ENCODE measurements around the gene PRKCA.

Gene PRKCA

GRCh38 chr17:66547151-66547865 lies 244.9 kb downstream of the PRKCA start:
- no peak for DNase-seq (ENCODE audit: low read depth)

- DNase-seq (ENCODE audit: low read depth) = no peak
These were observed 245.7 kb downstream of the PRKCA start for GRCh38 chr17:66548158-66548557.

GRCh38 chr17:66548659-66549310 lies 246.4 kb downstream of the PRKCA start:
- no peak for DNase-seq (ENCODE audit: low read depth)

DNA sequence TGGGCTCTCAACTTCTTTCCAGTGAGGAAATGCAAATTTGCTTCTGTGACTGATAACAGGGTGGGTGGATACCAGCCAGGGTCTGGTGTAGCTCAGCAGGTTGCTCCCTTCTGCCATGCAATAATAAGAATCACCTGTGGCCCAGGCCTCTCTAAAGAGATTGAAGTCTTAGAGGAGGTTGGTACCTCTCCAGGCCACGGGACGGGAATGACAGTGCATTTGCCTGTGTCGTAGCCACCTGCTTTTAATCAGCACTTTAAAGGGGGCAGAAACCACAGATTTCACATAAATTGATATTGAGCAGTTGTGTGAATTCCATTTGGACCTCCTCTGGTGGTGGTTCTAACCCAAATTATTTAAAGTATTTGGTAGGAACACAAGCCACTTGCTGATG lies 246.9 kb downstream of the PRKCA start:
- no peak for DNase-seq (ENCODE audit: low read depth)

- no peak for DNase-seq (ENCODE audit: low read depth)
These were observed 247.4 kb downstream of the PRKCA start for GRCh38 chr17:66549731-66550207.

DNA sequence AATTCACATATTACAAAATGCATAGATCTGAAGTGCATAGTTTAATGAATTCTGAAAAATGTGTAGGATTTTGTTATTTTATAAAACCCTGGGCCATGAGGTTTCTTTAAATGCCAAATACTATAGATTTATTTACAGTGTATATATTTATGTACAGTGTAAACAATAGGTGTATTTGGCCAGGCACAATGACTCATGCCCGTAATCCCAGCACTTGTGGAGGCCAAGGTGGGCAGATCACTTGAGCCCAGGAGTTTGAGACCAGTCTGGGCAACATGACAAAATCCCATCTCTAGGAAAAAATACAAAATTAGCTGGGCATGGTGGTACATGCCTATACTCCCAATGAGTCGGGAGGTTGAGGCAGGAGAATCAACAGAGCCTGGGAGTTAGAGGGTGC lies 249.4 kb downstream of the PRKCA start:
- DNase-seq (ENCODE audit: low read depth) = no peak

GRCh38 chr17:66552371-66552770 lies 250.0 kb downstream of the PRKCA start:
- DNase-seq (ENCODE audit: low read depth) = no peak

- DNase-seq (ENCODE audit: low read depth) = no peak
These were observed 253.2 kb downstream of the PRKCA start for GRCh38 chr17:66555605-66556004.

DNA sequence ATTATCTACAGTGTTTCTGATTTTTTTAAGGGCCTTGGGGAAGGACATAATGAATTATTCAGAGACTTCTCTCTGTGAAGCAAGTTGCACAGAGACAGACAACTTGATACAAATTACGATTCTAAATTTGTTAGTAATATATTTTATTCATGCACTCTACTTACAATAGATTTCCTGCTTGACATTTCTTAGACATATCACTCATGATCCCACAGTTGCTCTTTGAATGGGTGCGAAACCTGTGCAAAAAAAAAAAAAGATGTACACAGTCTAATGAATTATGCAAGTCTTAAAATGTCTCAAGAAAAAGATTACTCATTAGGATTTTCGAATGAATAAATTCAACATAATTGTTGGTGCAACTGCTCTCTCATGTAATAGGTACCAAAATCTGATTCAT lies 254.8 kb downstream of the PRKCA start:
- DNase-seq (ENCODE audit: low read depth) = no peak

- no peak for DNase-seq (ENCODE audit: low read depth)
These were observed 255.5 kb downstream of the PRKCA start for GRCh38 chr17:66557886-66558285.

- DNase-seq (ENCODE audit: low read depth) = no peak
These were observed 258.3 kb downstream of the PRKCA start for GRCh38 chr17:66560691-66561090.

DNA sequence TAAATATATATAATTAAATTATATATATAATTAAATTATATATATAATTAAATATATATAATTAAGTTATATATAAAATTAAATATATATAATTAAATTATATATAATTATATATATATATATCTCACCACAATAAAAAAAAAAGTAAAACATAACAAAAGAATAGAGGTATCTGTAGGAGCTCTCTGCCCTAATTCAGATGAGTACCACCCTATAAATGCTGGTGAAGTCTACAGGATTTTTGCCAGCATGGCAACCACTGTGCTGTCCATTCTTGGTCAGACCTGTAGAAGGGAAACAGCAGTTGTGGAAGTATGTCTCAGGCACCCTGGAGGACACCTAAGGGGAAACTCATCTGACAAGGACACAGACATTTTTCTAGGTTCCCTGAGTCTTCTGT lies 259.7 kb downstream of the PRKCA start:
- DNase-seq (ENCODE audit: low read depth) = no peak

DNA sequence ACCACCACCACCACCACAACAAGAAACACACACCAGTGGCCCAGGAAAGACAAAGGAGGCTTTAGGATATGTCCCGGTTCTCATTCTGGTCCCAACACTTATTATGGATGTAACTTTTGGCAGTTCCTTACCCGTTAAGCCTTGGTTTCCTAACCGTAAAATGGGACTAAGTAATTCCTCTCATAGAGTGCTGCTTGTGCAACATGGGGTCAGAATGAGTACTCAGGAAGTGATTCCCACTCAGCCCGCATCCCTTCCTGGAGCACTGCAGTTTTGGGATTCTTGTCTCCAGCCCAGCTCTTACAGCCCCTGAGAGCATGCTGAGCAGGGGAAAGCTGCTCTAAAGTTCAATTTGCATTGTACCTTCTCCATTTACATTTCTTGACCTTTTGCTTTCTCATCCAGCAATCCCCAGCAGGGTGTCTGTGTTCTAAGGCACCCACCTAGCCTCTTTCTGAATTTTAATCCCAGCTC lies 262.6 kb downstream of the PRKCA start:
- no peak for DNase-seq (ENCODE audit: low read depth)

- DNase-seq (ENCODE audit: low read depth) = peak; percentile 58
These were observed 265.1 kb downstream of the PRKCA start for GRCh38 chr17:66567234-66568170.

DNA sequence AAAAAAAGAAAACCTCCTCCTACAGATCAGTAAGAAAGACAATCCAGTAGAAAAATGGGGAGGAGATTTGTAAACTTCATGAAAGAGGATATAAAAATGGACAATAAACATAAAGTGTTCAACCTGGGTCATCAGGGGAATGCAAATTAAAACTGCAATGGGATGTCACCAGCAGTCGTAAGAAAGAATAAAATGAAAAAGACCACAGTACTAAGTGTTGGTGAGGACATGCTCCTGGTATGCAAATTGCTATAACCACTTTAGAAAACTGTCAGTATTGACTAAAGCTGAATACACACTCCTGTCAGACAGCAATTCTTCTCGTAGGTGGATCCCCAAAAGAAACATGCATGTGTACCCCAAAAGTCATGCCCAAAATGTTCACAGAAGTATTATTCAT lies 267.2 kb downstream of the PRKCA start:
- no peak for DNase-seq (ENCODE audit: low read depth)

DNA sequence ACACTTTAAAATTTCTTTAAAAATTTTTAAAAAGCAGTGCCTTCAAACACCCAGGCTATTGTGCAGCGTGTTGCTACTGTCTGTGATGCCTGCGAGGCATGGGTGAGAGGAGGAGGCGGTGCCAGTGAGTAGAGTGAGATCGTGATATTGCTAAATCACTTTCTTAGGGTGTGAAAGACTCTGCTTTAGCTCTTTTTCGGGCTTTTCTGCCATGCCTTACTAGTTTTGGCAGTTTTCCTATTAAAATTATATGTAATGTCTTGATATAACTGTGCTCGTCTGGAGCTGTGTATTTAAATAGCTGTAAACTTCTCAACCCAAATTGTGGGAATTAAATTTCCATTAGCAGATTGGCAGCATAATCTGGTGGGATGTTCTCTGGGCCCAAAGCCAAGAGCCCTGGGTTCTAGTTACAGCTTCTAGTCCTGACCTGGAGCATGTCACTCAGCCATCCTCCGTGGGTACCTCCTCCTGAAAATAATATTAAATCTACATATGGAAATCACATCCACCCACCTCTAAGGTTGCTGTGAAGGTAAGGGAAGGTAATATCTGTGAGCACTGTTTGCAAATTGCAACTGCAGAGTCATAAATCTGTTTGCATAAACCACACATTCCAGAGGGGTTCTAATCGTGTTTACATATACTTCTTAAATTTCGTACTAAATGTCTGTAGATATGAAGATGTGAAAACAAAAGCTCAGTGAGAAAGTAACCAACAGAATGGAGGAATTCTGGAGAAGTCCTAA lies 268.2 kb downstream of the PRKCA start:
- DNase-seq (ENCODE audit: low read depth) = no peak

DNA sequence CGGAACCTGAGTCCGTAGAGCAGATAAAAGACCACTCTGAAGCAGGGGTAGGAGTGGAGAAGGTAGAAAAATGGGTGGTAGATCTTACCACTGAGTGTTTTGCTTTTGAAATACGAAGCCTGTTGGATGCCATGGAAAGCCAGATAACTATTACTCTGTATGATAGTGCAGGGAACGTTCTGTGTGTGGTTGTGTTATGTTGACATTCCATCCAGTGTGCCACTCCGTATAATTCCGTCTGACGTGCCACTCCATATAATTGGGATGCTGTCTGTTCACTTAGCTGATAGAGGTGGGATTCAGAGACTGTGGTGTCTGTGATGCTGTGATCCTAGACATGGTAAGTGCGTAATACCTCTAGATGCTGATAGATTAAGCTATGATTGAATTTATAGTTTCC lies 269.3 kb downstream of the PRKCA start:
- no peak for DNase-seq (ENCODE audit: low read depth)

GRCh38 chr17:66573078-66573477 lies 270.7 kb downstream of the PRKCA start:
- DNase-seq (ENCODE audit: low read depth) = no peak

DNA sequence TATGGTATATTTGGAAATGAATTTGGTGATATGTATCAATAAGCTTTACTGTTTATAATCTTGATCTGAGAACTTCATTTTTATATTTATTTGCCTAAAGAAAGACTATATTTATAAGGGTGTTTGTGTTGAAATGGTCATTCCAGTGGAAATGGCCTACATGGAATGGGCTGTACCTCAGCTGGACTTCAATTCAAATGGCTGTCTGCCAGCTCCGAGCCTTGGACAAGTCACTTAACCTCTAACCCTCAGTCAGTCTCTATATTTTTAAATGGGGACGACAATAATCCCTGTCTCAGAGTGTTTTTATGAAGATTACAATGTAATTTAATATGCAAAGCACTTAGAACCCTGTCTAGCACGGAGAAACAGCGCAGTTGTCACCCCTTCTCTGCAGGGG lies 271.7 kb downstream of the PRKCA start:
- DNase-seq (ENCODE audit: low read depth) = no peak

DNA sequence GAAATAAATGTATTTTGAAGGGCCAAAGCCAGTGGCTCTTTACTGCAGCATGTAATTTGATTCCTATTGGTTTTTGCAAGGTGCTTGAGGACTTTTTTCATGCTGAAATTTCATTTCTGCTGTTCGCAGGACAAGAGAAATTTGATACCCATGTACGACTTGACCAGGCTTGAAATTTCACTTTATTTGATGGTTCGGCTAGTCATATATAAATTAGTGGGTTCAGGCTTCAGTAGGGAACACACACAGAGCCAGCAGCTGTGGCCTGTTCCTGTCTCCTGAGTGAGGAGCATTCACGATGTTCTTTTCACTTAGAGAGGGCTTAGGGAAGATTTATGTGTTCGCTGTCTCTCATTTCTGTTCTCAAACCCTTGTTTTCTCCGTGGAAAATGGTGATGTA lies 274.1 kb downstream of the PRKCA start:
- no peak for DNase-seq (ENCODE audit: low read depth)

DNA sequence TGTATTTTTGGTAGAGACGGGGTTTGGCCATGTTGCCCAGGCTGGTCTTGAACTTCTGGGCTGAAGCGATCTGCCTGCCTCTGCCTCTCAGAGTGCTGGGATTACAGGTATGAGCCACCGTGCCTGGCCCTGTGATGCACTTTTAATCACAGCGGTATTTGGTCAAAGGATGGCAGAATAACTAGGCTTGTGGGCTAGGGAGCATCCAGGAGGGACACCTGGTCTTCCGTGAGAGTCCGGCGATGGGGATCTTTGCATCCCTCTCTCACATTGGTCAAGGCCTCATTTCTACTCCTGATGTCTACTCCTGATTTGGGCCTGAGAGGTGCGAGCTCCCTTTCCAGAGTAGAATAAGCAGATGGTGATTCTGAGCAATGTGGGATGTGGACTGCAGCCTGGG lies 274.6 kb downstream of the PRKCA start:
- no peak for DNase-seq (ENCODE audit: low read depth)
